Mucosa of gallbladder (tissue), 1 donor: ENCODE measurements around the gene ABCA1. TPM values are rescaled to one million over a fixed set of nuclear protein-coding genes. Genes with fewer than 3 reads are reported as not detected.
"Not testable (repeated sequence)": the region's sequence is repeated elsewhere in the genome, so short reads cannot be mapped to it uniquely, and the experiment has no call there.

Source experiments
- DNase-seq: peaks from one replicate; pipeline ENCODE4 v3.0.0-alpha.2; 2020; ENCODE audit warnings: low spot score
- total RNA-seq: library from RNA; stranded (reverse); gene quantifications from one replicate; pipeline ENCODE4 v1.2.1, GENCODE V29; 2021
- donor health status: DM: no; HTN: no; CAD: no.

Gene ABCA1
- total RNA-seq, 1 donor from 2014 or later, result 36.4 TPM

- peak; percentile 58 for DNase-seq
Observed at GRCh38 chr9:104872656-104873488, 55.1 kb downstream of the ABCA1 start.

DNA sequence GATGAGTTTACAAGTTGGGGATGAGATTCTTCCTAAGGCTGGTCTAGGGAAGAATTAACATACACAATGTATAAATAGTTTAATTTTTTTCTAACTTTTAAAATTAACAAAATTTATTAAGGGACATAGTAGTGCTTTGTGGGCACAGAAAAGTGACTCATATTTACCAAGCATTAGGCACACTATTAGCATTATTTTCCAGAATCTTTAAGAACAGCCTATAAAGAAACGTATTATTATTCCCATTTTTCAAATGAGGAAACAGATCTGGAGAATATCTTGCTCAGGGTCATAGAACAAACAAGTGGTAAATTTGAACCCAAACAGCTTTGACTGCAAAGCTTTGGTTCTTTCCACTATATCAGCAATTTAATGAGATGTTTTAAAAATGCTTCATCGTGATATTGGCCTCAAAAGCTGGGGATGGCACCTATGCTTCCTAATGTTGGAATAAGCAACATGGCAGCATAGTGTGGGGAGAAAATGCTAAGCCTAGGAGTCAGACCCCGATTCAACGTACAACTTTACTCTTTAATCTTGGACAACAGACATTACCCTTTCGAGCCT is 55.9 kb downstream of the ABCA1 start:
- no peak for DNase-seq

DNA sequence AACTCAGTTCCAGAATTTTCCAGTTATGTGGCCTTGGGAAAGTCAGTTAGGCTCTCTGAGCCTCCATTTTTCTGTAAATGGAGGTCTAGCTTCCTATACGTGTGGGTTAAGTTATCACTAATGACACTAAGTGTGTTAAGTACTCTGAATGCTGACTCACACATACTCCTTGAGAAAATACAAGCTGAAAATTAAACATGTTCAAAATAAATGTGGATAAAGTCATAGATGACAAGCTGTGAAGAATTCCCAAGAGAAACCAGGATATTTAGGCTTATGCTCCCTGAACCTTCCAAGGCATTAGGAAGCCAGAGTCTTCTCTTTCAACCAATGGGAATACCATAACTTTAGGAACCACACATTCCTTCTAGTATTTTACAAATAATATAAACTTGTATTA is 58.1 kb downstream of the ABCA1 start:
- no peak for DNase-seq

GRCh38 chr9:104868687-104869404 is 59.1 kb downstream of the ABCA1 start:
- peak; percentile 70 for DNase-seq

DNA sequence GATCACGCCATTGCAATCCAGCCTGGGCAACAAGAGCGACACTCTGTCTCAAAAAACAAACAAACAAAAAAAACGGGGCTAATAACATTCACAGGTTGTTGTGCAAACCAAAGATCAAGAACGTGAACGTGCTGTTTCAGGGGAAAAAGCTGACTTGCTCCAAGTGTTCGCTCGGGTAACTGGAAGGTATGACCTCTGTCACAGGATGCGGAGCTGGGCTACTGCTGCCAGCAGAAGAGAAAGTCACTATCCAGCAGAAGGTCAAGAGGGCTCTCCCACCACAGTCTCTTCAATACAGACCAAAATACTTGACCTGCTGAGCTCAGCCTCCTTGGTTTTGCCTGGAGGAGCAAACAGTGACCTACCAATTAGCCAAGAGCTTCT is 59.7 kb downstream of the ABCA1 start:
- no peak for DNase-seq

DNA sequence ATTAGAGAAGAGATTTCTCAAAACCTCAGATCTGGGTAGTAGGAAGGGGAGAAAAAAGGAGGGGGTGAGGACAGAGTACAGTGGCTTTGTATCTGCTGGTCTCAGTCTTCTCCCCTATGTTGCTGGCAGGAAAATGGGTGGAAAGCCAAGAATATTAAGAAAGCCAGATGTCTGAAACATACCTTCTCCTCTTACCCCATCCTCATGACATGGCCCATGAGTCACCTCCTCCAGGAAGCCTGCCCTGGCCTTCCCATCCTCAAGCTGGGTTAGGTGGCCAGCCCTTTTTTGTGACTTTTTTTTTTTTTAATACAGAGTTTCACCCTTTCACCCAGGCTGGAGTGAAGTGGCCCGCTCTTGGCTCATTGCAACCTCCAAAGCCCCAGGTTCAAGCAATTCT is 61.8 kb downstream of the ABCA1 start:
- no peak for DNase-seq

GRCh38 chr9:104864675-104865104 is 63.3 kb downstream of the ABCA1 start:
- peak; percentile 41 for DNase-seq

DNA sequence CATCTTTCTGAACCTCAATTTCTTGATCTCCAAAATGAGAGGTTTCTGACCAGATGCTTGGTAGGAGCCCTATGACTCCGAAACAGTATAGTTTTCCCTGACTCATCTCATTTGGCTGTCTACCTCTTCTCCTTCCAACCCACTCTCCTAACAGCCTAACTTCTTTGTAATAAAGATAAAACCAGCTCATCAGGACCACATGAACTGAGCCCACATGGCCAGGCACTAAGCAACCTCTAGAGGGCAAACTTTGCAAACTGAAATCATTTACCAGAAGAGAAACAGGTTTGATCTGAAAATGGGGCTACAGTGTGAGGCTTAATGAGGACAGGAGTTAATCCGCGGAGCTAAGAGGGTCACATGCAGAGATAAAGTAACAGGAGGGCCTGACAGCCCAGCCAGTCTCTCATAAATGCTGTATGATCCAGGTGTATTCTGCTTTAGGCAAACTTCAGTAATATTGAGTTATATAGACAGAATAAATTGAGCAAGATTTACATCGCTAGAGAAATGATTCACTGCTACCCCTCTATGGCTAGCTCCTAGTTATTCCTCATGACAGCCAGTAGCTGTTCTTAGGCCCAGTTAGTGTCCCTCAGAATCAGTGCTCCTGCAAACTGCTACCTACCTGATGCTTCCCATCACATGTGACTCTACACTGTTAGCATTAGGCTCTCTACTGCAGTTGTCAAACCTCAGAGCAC is 64.6 kb downstream of the ABCA1 start:
- DNase-seq, result peak; percentile 56

- DNase-seq, result no peak
Observed at GRCh38 chr9:104861397-104861796, 66.6 kb downstream of the ABCA1 start.

- no peak for DNase-seq
Observed at GRCh38 chr9:104860263-104860662, 67.7 kb downstream of the ABCA1 start.

- DNase-seq, result no peak
Observed at GRCh38 chr9:104858846-104859245, 69.1 kb downstream of the ABCA1 start.

GRCh38 chr9:104858271-104858670 is 69.7 kb downstream of the ABCA1 start:
- no peak for DNase-seq

- DNase-seq, result no peak
Observed at GRCh38 chr9:104856413-104856941, 71.5 kb downstream of the ABCA1 start.

GRCh38 chr9:104855807-104856206 is 72.1 kb downstream of the ABCA1 start:
- no peak for DNase-seq

- DNase-seq, result not testable (repeated sequence)
Observed at GRCh38 chr9:104855258-104855657, 72.7 kb downstream of the ABCA1 start.

DNA sequence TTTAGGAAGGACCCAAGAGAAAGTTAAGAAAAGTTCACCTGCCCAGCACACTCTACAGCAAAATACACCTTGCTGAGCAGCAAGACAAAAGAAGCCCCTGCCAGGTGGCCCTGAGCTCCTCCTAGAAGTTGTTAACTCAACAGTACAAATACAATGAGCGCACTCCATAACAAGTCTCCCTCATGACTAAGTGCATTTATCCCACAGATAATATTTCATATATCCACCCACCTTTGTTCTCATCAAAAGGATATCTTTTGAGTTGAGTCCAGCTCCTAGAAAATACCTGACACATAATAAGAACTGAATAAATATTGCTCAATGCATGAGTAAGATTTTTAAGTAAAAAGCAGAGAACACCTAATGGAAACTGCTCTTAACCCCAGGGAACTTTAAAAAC is 73.3 kb downstream of the ABCA1 start:
- DNase-seq, result no peak

- no peak for DNase-seq
Observed at GRCh38 chr9:104853683-104854082, 74.3 kb downstream of the ABCA1 start.

- DNase-seq, result no peak
Observed at GRCh38 chr9:104853159-104853558, 74.8 kb downstream of the ABCA1 start.

DNA sequence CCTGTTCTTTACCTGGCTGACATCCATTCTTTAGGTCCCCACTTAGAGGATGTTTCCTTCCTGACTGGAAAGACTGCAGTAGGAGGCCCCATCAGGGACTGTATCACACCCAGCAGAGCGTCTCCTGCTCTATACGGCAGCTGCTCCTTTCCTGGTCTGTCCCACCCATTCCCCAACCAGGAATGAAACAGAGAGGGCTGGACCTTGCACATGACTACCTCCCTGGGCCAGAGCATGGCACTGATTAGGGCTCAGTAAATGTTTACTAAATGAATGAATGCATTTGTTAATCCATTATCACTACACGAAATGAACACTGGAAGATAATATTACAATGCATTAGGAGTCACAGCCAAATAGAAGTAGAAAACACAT is 76.4 kb downstream of the ABCA1 start:
- DNase-seq, result no peak

DNA sequence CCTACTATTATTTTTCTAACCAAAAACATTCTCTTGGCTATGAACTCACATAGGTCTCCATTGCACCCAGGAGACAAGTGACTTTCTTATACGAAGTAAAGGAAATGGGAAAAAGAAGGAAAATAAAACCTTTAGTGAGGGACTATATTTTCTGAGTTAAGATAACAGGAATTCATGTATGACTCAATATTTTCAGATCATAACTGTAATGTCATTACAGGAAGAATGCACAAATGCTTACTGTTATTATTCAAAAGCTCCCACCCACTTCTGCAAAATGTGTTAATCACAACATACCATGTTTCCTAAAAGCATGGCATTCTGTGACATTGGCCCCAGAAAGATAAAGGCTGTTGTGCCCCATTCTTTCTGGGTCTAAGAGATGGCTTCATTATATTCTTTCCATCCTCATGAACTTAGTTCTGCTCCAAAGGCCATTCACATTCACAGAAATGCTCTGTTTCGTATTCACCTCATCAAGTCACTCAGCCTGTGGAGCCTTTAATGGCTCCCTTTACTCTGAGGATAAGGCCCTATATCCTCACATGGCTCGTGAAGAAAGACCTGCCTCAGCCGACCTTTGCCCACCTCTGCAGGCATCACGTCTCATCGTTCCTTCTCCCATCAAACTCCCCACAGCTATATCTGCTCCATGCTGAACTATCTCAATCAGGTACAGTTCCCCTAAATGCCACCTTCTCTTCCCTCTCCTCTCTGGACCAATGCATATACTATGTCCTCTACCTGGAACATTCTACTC is 77.0 kb downstream of the ABCA1 start:
- DNase-seq, result no peak

- DNase-seq, result no peak
Observed at GRCh38 chr9:104849023-104849422, 78.9 kb downstream of the ABCA1 start.
